ENCODE measurements around the gene NEMP2. TPM values are rescaled to one million over a fixed set of nuclear protein-coding genes. Genes with fewer than 3 reads are reported as not detected.

NEMP2 gene
- total RNA-seq, 1 donor from 2014 or later: 13.8 TPM

GRCh38 chr2:190515687-190516086, 18.8 kb downstream of the NEMP2 start:
- Mint-ChIP-seq H3K36me3 (no peaks in the 10 kb centered on the region), H3K27me3 (ENCODE audit: insufficient read depth, low read depth) (no peaks in the 10 kb centered on the region), H3K4me1 (no peaks in the 10 kb centered on the region), H3K4me3 (no peak overlapping the region), H3K27ac (no peak overlapping the region), H3K9me3 (no peaks in the 10 kb centered on the region)
- H2AFZ ChIP-seq (replicated peaks): no peak overlapping the region
- no peaks in the 10 kb centered on the region for H3K79me2 ChIP-seq (ENCODE audit: low read depth)
- H3K9ac ChIP-seq: no peak overlapping the region
- H3K27me3 ChIP-seq: no peaks in the 10 kb centered on the region
- H3K4me3 ChIP-seq: no peak overlapping the region
- DNase-seq (ENCODE audit: low spot score): no peak
- H3F3A ChIP-seq (ENCODE audit: low read depth): no peaks in the 10 kb centered on the region
- no peak overlapping the region for H3K4me2 ChIP-seq
- no peaks in the 10 kb centered on the region for H3K4me1 ChIP-seq
- no peaks in the 10 kb centered on the region for H4K20me1 ChIP-seq (ENCODE audit: low read depth)
- TF ChIP-seq EZH2phosphoT487 (IDR thresholded peaks at IDR 0.05) (no peak), EZH2 (IDR thresholded peaks at IDR 0.05) (no peak)
- TF ChIP-seq, protein P1, sequence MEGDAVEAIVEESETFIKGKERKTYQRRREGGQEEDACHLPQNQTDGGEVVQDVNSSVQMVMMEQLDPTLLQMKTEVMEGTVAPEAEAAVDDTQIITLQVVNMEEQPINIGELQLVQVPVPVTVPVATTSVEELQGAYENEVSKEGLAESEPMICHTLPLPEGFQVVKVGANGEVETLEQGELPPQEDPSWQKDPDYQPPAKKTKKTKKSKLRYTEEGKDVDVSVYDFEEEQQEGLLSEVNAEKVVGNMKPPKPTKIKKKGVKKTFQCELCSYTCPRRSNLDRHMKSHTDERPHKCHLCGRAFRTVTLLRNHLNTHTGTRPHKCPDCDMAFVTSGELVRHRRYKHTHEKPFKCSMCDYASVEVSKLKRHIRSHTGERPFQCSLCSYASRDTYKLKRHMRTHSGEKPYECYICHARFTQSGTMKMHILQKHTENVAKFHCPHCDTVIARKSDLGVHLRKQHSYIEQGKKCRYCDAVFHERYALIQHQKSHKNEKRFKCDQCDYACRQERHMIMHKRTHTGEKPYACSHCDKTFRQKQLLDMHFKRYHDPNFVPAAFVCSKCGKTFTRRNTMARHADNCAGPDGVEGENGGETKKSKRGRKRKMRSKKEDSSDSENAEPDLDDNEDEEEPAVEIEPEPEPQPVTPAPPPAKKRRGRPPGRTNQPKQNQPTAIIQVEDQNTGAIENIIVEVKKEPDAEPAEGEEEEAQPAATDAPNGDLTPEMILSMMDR (IDR thresholded peaks at IDR 0.05): no peak
- no peaks in the 10 kb centered on the region for H3K9me3 ChIP-seq (ENCODE audit: low read depth)
- H3K27ac ChIP-seq: no peak overlapping the region
- no peaks in the 10 kb centered on the region for H3K36me3 ChIP-seq

GRCh38 chr2:190514676-190515075, 19.8 kb downstream of the NEMP2 start:
- Mint-ChIP-seq H3K4me3 (no peak overlapping the region), H3K4me1 (no peaks in the 10 kb centered on the region), H3K9me3 (no peaks in the 10 kb centered on the region), H3K27ac (no peak overlapping the region), H3K36me3 (no peaks in the 10 kb centered on the region), H3K27me3 (ENCODE audit: insufficient read depth, low read depth) (no peaks in the 10 kb centered on the region)
- H3K4me1 ChIP-seq: no peaks in the 10 kb centered on the region
- no peak overlapping the region for H2AFZ ChIP-seq (replicated peaks)
- no peaks in the 10 kb centered on the region for H3F3A ChIP-seq (ENCODE audit: low read depth)
- no peak overlapping the region for H3K4me2 ChIP-seq
- no peak overlapping the region for H3K4me3 ChIP-seq
- H3K9ac ChIP-seq: no peak overlapping the region
- H3K79me2 ChIP-seq (ENCODE audit: low read depth): no peaks in the 10 kb centered on the region
- no peaks in the 10 kb centered on the region for H3K27me3 ChIP-seq
- no peak overlapping the region for H3K27ac ChIP-seq
- H3K36me3 ChIP-seq: no peaks in the 10 kb centered on the region
- H3K9me3 ChIP-seq (ENCODE audit: low read depth): no peaks in the 10 kb centered on the region
- no peaks in the 10 kb centered on the region for H4K20me1 ChIP-seq (ENCODE audit: low read depth)
- TF ChIP-seq EZH2 (IDR thresholded peaks at IDR 0.05) (no peak), EZH2phosphoT487 (IDR thresholded peaks at IDR 0.05) (no peak)
- TF ChIP-seq, protein P1 (IDR thresholded peaks at IDR 0.05): no peak
- DNase-seq (ENCODE audit: low spot score): no peak

DNA sequence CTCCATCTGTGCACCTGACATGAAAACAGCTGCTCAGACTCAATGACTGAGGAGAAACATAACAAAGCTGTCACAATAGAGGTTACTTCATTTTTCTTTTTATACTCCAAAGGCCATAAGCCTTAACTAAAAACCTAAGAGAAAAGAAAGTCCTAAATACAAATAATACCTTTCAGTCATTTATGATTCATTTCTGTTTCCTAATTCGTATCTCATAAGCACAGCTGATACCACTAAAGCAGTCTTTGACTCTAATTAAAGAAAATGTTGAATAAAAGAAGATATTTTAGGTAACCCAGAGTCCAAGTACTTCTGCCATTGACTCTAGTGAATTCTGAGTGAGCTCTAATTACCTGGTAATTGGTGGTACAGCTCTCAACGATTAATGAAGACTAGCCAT, 20.6 kb downstream of the NEMP2 start:
- Histone ChIP-seq H3K9me3 (ENCODE audit: low read depth) (no peaks in the 10 kb centered on the region), H3K36me3 (no peaks in the 10 kb centered on the region), H3K9ac (no peak overlapping the region), H3K79me2 (ENCODE audit: low read depth) (no peaks in the 10 kb centered on the region), H4K20me1 (ENCODE audit: low read depth) (no peaks in the 10 kb centered on the region), H3F3A (ENCODE audit: low read depth) (no peaks in the 10 kb centered on the region), H3K4me3 (no peak overlapping the region), H2AFZ (replicated peaks) (no peak overlapping the region), H3K27me3 (no peaks in the 10 kb centered on the region), H3K4me2 (no peak overlapping the region), H3K27ac (no peak overlapping the region), H3K4me1 (no peaks in the 10 kb centered on the region)
- no peak for TF ChIP-seq EZH2 (IDR thresholded peaks at IDR 0.05)
- H3K27ac Mint-ChIP-seq: no peak overlapping the region
- no peak for DNase-seq (ENCODE audit: low spot score)
- H3K4me3 Mint-ChIP-seq: no peak overlapping the region
- H3K36me3 Mint-ChIP-seq: no peaks in the 10 kb centered on the region
- H3K9me3 Mint-ChIP-seq: no peaks in the 10 kb centered on the region
- H3K27me3 Mint-ChIP-seq (ENCODE audit: insufficient read depth, low read depth): no peaks in the 10 kb centered on the region
- H3K4me1 Mint-ChIP-seq: no peaks in the 10 kb centered on the region

GRCh38 chr2:190512539-190513095, 21.9 kb downstream of the NEMP2 start:
- H3K4me3 Mint-ChIP-seq: no peak overlapping the region
- no peak overlapping the region for H3K9ac ChIP-seq
- no peak overlapping the region for H3K27ac Mint-ChIP-seq
- no peak overlapping the region for H3K27ac ChIP-seq
- H3K9me3 Mint-ChIP-seq: no peaks in the 10 kb centered on the region
- no peaks in the 10 kb centered on the region for H3K4me1 Mint-ChIP-seq
- H3K79me2 ChIP-seq (ENCODE audit: low read depth): no peaks in the 10 kb centered on the region
- H3F3A ChIP-seq (ENCODE audit: low read depth): no peaks in the 10 kb centered on the region
- H3K4me3 ChIP-seq: no peak overlapping the region
- H3K36me3 Mint-ChIP-seq: no peaks in the 10 kb centered on the region
- H3K9me3 ChIP-seq (ENCODE audit: low read depth): no peaks in the 10 kb centered on the region
- H3K4me2 ChIP-seq: no peak overlapping the region
- H4K20me1 ChIP-seq (ENCODE audit: low read depth): no peaks in the 10 kb centered on the region
- no peaks in the 10 kb centered on the region for H3K4me1 ChIP-seq
- H3K36me3 ChIP-seq: no peaks in the 10 kb centered on the region
- TF ChIP-seq, protein P1 (IDR thresholded peaks at IDR 0.05): no peak
- TF ChIP-seq EZH2 (IDR thresholded peaks at IDR 0.05): no peak
- no peak for TF ChIP-seq EZH2phosphoT487 (IDR thresholded peaks at IDR 0.05)
- no peak overlapping the region for H2AFZ ChIP-seq (replicated peaks)
- DNase-seq (ENCODE audit: low spot score): no peak
- no peaks in the 10 kb centered on the region for H3K27me3 Mint-ChIP-seq (ENCODE audit: insufficient read depth, low read depth)
- H3K27me3 ChIP-seq: no peaks in the 10 kb centered on the region
